Urinary bladder (tissue), 4 donors: ENCODE measurements around the gene NHEJ1. TPM values are rescaled to one million over a fixed set of nuclear protein-coding genes. Genes with fewer than 3 reads are reported as not detected.
"Not testable (repeated sequence)": the region's sequence is repeated elsewhere in the genome, so short reads cannot be mapped to it uniquely, and the experiment has no call there.

Source experiments
- DNase-seq: peaks from one replicate; pipeline ENCODE4 v3.0.0-alpha.2; 2015; ENCODE audit errors: extremely low spot score
- H3K27ac ChIP-seq: one replicate; pipeline ENCODE4 v1.5.1; 2013; ENCODE audit warnings: low read depth, mild to moderate bottlenecking, moderate library complexity
- H3K36me3 ChIP-seq: one replicate; pipeline ENCODE4 v1.6.1; 2013; ENCODE audit warnings: mild to moderate bottlenecking, moderate library complexity; ENCODE audit not compliant: insufficient read depth
- H3K4me1 ChIP-seq: one replicate; pipeline ENCODE4 v1.6.1; 2013; ENCODE audit warnings: mild to moderate bottlenecking, moderate library complexity; ENCODE audit not compliant: insufficient read depth
- H3K4me3 ChIP-seq: one replicate; pipeline ENCODE4 v1.5.1; 2013; ENCODE audit warnings: low read depth, low read length
- WGBS: extraction: QIAGEN DNeasy Blood & Tissue Kit; methylation state at CpG from one replicate; pipeline ENCODE4 v1.1.7; 2013; 5-methylcytosine and 5-hydroxymethylcytosine counted together
- polyA plus RNA-seq: library from polyadenylated mRNA; stranded (reverse); fragments of 200-250 nt; gene quantifications from one replicate; pipeline ENCODE4 v1.2.3, GENCODE V29; 2013
- total RNA-seq: library from RNA; depleted of rRNA; stranded (reverse); fragments of >200 nt; gene quantifications from one replicate; pipeline ENCODE4 v1.2.3, GENCODE V29; 2014
- donor health status: healthy with polysubstance abuse.
- donor health status: healthy.

NHEJ1 gene, protein sequence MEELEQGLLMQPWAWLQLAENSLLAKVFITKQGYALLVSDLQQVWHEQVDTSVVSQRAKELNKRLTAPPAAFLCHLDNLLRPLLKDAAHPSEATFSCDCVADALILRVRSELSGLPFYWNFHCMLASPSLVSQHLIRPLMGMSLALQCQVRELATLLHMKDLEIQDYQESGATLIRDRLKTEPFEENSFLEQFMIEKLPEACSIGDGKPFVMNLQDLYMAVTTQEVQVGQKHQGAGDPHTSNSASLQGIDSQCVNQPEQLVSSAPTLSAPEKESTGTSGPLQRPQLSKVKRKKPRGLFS
- total RNA-seq (13.3 TPM), polyA plus RNA-seq (17.6 TPM)

DNA sequence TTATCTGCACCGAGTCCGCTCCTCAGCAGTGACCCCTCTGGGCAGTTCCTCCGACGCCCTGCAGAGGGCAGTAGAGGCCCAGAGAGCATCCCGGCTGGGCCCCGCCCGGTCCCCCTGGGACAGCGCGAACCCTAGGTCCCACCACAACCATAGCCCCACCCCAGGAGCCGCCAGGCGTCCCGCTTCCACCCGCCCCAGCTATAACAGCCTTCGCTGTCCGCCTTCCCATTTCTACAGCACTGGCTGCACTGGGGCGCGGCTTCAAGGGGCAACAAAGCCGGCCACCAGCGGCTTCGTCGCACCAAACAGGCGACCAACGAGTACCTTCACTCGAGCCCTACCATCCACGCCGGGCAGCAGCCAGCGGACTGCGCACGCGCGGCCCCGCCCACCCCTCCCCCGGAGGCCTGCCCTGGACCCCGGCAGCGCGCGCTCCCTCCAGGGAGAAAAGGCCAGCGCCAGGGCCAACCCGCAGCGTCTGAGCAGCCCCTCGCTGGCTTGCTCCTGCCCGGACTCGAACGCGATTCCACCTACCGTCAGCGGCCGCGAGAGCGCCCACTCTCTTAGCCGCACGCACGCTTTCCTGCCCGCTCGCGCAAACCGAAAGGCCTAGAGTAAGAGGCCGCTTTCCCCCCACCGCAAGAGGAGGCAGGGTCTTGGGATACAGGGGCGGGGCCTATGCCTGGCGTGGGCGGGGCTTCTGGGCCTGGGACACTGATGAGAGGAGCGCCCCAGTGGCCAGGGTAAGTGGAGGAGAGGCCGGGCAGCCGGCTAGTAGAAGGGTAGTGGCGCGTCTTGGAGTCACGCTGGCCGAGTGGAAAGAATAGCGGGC is at the start of gene NHEJ1:
NHEJ1 (minus strand) TSS at position 630 of the 832 bp plus-strand sequence. CDS start 2,453 bp downstream, outside the sequence.
- WGBS, result under 1% methylated on average over 70 of the region's 70 CpGs
- no peaks in the 10 kb centered on the region for H3K4me1 ChIP-seq
- DNase-seq, result peak; percentile 83
- peak within 1 kb of the TSS; percentile 90 for H3K27ac ChIP-seq
- no peaks in the 10 kb centered on the region for H3K36me3 ChIP-seq
- H3K4me3 ChIP-seq, result peak within 1 kb of the TSS; percentile 45

DNA sequence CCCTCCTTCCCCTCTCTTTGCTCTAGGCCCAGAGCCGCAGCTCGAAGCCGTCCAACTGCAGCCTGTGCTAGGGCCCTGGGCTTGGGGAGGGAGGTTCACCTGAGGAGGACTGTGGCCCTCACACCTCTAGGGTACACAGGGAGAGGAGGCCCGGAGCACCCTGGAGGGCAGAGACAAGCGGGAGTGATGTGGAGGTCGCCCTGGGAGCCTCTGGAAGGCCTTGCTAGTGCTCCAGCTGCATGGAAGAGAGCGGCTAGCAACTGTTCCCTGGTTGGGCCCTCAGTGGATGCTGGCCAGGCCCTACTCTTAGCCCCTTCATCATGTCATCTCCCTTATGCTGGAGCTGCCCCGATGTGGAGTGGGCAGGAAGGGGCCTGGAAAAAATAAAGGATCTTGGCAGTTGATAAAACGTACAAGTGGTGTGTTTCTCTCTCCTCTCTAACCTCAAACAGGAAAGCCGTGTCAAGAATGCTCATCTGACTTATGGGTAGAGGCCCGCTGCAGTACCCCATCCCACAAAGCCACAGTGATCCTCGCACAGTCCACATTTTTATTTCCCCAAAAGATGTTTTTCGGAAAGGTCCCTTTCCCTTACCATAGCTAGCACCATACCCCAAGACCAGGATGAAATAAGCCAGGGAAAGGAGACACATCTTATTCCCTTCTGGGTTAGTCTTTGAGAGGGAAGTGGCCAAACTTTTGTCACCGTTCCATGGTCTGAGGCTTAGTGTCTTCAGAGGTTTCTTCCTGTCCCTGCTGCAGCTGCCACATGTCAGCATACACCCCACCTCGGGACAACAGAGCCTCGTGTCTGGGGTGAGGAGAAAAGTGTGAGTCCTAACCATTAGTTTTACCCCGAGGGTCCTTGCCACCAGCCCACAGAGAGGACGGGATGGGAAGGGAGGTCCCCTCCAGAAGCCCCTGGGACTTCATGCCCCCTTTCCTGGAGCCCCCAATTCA is 48.9 kb upstream of the NHEJ1 start:
- Histone ChIP-seq H3K36me3 (peaks cover 2% of the 10 kb centered on the region), H3K4me3 (no peak overlapping the region), H3K4me1 (no peaks in the 10 kb centered on the region), H3K27ac (no peak overlapping the region)
- 80% methylated on average over 18 of the region's 18 CpGs for WGBS
- DNase-seq, result no peak

DNA sequence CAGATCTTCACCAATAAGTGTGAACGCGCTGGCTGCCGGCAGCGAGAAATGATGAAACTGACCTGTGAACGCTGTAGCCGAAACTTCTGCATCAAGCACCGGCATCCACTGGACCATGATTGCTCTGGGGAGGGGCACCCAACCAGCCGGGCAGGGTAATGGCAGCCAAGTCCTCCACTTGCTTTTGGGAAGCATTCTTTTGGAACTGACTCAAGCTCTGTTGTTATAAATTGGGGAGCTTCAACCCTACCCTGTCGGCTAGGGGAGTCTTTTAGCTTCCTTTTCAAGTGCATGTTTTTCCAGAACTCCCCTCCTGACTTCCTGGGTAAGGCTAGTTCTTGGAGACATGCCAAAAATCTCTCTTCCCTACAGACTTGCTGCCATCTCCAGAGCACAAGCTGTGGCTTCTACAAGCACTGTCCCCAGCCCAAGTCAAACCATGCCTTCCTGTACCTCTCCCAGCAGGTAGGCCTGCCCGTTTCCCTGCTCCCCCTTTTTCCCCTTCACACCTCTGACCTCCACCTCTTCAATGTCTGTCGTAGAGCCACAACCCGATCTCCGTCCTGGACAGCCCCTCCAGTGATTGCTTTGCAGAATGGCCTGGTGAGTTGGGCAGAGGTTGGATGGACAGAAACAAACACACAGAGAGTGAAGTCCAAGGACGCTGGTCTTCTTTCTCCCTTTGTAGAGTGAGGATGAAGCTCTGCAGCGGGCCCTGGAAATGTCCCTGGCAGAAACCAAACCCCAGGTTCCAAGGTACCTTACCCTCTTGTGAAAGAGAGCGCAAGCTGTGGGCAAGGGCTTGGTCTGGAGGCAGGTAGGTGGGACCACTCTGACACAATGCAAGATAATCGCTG is 47.5 kb upstream of the NHEJ1 start:
- H3K4me1 ChIP-seq, result no peaks in the 10 kb centered on the region
- 62% methylated on average over 17 of the region's 17 CpGs for WGBS
- DNase-seq, result no peak
- no peak overlapping the region for H3K27ac ChIP-seq
- H3K36me3 ChIP-seq, result peaks cover 2% of the 10 kb centered on the region
- H3K4me3 ChIP-seq, result no peak overlapping the region

DNA sequence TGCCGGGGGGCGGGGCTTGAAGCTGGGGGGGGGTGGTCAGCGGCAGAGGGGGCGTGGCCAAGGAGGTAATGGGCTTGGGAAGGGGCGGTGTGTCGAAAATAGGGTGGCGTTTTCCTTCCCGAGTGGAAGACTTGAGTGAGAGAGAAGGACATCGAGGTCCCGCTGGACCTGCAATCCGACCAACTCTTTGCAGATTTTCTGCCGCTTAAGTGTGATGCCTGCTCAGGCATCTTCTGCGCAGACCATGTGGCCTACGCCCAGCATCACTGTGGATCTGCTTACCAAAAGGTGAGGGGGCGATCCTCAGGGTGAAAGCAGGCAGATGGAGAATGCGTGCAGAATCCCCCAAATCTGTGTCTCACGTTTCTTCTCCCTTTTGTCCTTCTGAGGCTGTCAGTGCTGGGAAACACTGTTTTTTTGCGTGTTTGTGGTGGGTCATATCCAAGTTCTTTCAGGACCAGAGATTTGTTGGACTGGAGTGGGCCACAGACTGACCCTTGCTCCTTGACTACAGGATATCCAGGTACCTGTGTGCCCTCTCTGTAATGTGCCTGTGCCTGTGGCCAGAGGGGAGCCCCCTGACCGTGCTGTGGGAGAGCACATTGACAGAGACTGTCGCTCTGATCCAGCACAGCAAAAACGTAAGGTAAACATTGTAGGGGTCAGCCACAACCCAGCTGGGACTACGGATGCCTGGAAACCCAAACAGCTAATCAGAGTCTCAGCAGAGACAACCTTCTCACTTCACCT is 46.7 kb upstream of the NHEJ1 start:
- DNase-seq, result no peak
- H3K4me3 ChIP-seq, result peak overlapping the region; percentile 60
- H3K36me3 ChIP-seq, result peaks cover 2% of the 10 kb centered on the region
- H3K4me1 ChIP-seq, result no peaks in the 10 kb centered on the region
- 9% methylated on average over 22 of the region's 22 CpGs for WGBS
- H3K27ac ChIP-seq, result peak overlapping the region; percentile 90

DNA sequence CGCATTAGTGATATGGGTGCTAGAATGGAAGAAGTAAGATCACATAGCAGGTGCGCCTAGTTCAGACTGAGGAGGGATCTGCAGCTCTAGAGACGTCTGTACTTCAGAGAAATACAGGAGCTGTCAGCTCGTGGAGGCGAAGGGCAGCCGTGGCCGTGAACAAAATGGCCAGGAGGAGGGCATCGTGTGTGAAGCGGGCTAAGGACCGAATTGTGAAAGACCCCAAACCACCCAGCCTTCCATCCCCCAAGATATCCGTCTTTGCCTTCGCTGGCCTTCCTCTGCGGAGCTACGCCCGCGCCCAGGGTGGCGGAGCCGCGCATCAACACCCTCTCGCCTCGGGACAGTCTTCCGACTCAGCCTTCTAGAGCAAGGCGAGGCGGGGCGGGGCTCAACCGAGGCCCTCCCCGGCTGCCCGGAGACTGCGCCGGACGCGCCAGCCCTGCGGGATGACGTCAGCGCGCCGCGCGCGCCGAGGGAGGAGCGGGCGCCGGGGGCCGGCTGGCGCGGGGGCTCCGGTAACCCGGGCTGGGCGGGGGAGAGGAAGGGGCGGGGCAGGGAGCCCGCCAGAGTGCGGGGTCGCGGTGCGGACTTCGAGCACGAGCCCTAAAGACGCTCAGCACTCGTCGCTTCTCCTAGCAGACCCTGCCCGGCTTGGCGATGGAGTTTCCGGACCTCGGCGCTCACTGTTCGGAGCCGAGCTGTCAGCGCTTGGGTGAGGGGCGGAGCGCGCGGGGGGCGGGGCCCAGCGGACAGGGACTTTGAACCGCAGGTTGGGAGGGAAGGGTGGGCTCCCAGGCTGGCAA is 45.9 kb upstream of the NHEJ1 start, which contains the start of gene ZFAND2B:
ZFAND2B (plus strand) TSS at position 455 of the 806 bp plus-strand sequence; CDS start at position 661, 206 bp downstream.
- under 1% methylated on average over 76 of the region's 76 CpGs for WGBS
- H3K4me1 ChIP-seq, result no peaks in the 10 kb centered on the region
- DNase-seq, result peak; percentile 77
- H3K36me3 ChIP-seq, result peaks cover 2% of the 10 kb centered on the region
- peak within 1 kb of the TSS; percentile 93 for H3K27ac ChIP-seq
- peak within 1 kb of the TSS; percentile 60 for H3K4me3 ChIP-seq

DNA sequence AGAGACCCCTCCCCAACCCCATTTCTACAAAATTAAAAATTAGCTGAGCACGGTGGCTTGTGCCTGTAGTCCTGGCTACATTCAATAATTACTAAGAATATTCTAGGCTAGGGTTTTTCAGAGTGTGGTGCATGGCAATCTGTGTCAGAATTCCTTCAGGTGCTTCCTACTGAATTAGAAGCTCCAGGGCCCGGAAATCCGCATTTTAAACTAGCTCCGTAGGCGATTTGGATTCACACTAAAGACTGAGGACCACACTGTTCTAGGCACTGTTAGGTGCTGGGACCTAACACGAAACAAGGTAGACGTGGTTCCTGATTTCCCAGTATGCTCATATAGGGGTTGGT is 45.3 kb upstream of the NHEJ1 start:
- Histone ChIP-seq H3K4me3 (peak overlapping the region; percentile 60), H3K36me3 (peaks cover 2% of the 10 kb centered on the region), H3K4me1 (no peaks in the 10 kb centered on the region), H3K27ac (peak overlapping the region; percentile 93)
- 19% methylated on average over 7 of the region's 7 CpGs for WGBS
- no peak for DNase-seq

DNA sequence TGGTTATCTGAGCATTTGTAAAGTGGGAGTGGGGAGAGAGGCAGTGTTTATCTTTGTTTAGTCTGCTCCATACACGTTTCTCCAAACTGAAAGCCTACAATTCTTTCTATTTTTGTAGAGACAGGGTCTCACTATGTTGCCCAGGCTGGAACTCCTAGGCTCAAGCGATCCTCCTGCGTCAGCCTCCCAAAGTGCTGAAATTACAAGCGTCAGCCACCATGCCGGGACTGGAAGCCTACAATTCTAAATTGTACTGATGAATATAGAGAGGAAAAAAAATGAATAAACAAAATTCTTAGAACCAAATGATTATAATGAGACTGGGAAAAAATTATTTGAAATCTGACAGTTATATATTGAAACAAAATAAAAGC is 44.5 kb upstream of the NHEJ1 start:
- Histone ChIP-seq H3K4me3 (no peak overlapping the region), H3K27ac (no peak overlapping the region), H3K4me1 (no peaks in the 10 kb centered on the region), H3K36me3 (peaks cover 2% of the 10 kb centered on the region)
- DNase-seq, result no peak
- 78% methylated on average over 5 of the region's 5 CpGs for WGBS

DNA sequence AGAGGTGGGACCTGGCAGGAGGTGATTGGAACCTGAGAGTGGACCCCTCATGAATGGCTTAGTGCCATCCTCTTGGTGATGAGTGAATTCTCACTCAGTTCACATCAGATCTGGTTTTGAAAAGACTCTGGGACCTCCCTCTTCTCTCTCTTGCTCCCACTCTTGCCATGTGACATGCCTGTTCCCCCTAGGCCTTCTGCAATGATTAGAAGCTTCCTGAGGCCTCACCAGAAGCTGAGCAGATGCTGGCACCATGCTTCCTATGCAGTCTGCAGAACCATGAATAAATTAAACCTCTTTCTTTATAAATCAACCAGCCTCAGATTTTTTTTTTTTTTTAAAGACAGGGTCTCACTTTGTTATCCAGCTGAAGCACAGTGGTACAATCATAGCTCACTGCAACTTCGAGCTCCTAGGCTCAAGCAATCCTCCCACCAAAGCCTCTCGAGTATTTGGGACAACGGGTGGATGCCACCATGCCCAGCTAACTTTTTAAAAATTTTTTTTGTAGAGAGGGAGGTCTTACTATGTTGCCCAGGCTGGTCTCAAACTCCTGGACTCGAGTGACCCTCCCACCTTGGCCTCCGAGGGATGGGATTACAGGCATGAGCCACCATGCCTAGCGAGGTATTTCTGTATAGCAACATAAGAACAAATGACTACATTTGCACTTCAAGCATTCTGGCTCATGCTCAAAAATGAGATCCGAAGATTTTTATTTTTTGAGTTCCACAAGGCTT is 44.0 kb upstream of the NHEJ1 start:
- H3K4me3 ChIP-seq, result no peak overlapping the region
- H3K27ac ChIP-seq, result no peak overlapping the region
- DNase-seq, result no peak
- 76% methylated on average over 7 of the region's 7 CpGs for WGBS
- no peaks in the 10 kb centered on the region for H3K4me1 ChIP-seq
- H3K36me3 ChIP-seq, result peaks cover 2% of the 10 kb centered on the region

DNA sequence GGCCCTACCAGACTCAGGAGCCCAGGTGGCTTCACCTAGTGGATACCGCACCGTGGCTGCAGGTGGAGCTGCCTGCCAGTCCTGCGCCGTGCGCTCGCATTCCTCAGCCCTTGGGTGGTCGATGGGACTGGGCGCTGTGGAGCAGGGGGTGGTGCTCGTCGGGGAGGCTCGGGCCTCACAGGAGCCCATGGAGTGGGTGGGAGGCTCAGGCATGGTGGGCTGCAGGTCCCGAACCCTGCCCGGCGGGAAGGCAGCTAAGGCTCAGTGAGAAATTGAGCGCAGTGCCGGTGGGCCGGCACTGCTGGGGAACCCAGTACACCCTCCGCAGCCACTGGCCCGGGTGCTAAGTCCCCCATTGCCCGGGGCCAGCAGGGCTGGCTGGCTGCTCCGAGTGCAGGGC is 40.7 kb upstream of the NHEJ1 start:
- not testable (repeated sequence) for H3K4me1 ChIP-seq, H3K4me3 ChIP-seq, H3K36me3 ChIP-seq, DNase-seq, H3K27ac ChIP-seq
- WGBS, result 89% methylated on average over 19 of the region's 21 CpGs

DNA sequence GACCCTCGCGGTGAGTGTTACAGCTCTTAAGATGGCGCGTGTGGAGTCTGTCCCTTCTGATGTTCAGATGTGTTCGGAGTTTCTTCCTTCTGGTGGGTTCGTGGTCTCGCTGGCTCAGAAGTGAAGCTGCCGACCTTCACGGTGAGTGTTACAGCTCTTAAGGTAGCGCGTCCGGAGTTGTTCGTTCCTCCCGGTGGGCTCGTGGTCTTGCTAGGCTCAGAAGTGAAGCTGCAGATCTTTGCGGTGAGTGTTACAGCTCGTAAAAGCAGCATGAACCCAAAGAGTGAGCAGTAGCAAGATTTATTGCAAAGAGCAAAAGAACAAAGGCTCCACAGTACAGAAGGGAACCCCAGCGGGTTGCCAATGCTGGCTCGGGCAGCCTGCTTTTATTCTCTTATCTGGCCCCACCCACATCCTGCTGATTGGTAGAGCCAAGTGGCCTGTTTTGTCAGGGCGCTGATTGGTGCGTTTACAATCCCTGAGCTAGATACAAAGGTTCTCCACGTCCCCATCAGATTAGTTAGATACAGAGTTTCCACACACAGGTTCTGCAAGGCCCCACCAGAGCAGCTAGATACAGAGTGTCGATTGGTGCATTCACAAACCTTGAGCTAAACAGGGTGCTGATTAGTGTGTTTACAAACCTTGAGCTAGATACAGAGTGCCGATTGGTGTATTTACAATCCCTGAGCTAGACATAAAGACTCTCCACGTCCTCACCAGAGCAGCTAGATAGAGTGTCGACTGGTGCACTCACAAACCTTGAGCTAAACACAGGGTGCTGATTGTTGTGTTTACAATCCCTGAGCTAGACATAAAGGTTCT is 40.1 kb upstream of the NHEJ1 start:
- H3K27ac ChIP-seq, H3K4me1 ChIP-seq, H3K4me3 ChIP-seq, DNase-seq, H3K36me3 ChIP-seq: not testable (repeated sequence)
- WGBS, result 61% methylated on average over 24 of the region's 26 CpGs
